Activated T-cell treated with anti-CD3 and anti-CD28 coated beads, Interleukin-2, amount 50 U/mL, for 24 hours (primary cell): ENCODE measurements around the gene CACNA2D3.

Source experiments
- DNase-seq: peaks from one replicate; pipeline ENCODE4 v3.0.0-alpha.2; 2020
- H3K27ac Mint-ChIP-seq: 2 replicates; pipeline ENCODE4 v1.8.0; 2020; ENCODE audit warnings: mild to moderate bottlenecking, mixed read lengths
- H3K27me3 Mint-ChIP-seq: 2 replicates; pipeline ENCODE4 v1.8.0; 2020; ENCODE audit warnings: mixed read lengths
- H3K36me3 Mint-ChIP-seq: 2 replicates; pipeline ENCODE4 v1.8.0; 2020; ENCODE audit warnings: low read depth, mixed read lengths
- H3K4me1 Mint-ChIP-seq: 2 replicates; pipeline ENCODE4 v1.8.0; 2020; ENCODE audit warnings: low read depth, mixed read lengths
- H3K4me3 Mint-ChIP-seq: 2 replicates; pipeline ENCODE4 v1.8.0; 2020; ENCODE audit warnings: mild to moderate bottlenecking, moderate library complexity, mixed read lengths
- H3K9me3 Mint-ChIP-seq: 2 replicates; pipeline ENCODE4 v1.8.0; 2020; ENCODE audit warnings: mixed read lengths

The CACNA2D3 gene

GRCh38 chr3:54511766-54512365, 389.5 kb downstream of the CACNA2D3 start:
- H3K27ac Mint-ChIP-seq = no peak overlapping the region
- H3K9me3 Mint-ChIP-seq = no peaks in the 10 kb centered on the region
- H3K4me3 Mint-ChIP-seq = no peak overlapping the region
- no peak for DNase-seq
- H3K36me3 Mint-ChIP-seq = no peaks in the 10 kb centered on the region
- H3K4me1 Mint-ChIP-seq = no peaks in the 10 kb centered on the region
- H3K27me3 Mint-ChIP-seq = no peaks in the 10 kb centered on the region

DNA sequence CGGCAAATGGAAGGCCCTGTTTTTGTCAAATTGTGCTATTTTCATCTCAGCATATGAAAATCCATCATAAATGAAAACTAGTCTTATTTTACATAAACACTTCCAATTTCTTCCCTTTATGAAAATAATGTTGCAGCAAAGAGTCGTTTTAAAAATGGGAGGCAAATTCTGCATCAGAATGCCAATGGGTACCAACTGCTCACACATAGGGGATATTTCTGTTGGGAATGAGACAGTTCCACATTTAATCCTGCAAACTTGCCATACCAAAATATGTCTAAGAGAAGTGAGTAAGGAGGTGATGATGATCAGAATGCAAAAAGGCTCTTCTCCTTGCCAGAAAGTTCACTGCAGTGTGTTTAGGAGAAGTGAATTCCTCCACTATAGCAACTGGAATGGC, 391.7 kb downstream of the CACNA2D3 start:
- H3K9me3 Mint-ChIP-seq = no peaks in the 10 kb centered on the region
- no peak overlapping the region for H3K4me3 Mint-ChIP-seq
- no peaks in the 10 kb centered on the region for H3K36me3 Mint-ChIP-seq
- DNase-seq = no peak
- H3K27ac Mint-ChIP-seq = no peak overlapping the region
- no peaks in the 10 kb centered on the region for H3K4me1 Mint-ChIP-seq
- no peaks in the 10 kb centered on the region for H3K27me3 Mint-ChIP-seq

DNA sequence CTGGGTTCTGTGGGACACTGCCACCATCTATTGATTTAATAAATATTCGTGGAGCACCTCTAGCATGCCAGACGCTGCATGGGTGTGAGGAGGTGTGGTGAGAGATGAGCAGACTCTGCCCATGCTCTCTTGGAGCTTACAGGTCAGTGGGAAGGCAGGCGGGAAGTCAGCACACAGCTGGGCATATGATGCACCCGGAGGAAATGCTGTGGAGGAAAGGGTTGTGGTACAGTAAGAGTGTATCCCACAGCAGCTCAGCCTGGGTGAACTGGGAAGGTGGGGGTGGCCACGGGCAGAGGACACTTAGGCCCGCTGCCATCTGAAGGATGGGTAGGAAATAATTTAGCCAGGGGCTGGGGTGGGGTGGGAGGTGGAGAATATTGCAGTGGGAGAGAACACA, 392.1 kb downstream of the CACNA2D3 start:
- Mint-ChIP-seq H3K9me3 (no peaks in the 10 kb centered on the region), H3K4me1 (no peaks in the 10 kb centered on the region)
- no peak for DNase-seq

DNA sequence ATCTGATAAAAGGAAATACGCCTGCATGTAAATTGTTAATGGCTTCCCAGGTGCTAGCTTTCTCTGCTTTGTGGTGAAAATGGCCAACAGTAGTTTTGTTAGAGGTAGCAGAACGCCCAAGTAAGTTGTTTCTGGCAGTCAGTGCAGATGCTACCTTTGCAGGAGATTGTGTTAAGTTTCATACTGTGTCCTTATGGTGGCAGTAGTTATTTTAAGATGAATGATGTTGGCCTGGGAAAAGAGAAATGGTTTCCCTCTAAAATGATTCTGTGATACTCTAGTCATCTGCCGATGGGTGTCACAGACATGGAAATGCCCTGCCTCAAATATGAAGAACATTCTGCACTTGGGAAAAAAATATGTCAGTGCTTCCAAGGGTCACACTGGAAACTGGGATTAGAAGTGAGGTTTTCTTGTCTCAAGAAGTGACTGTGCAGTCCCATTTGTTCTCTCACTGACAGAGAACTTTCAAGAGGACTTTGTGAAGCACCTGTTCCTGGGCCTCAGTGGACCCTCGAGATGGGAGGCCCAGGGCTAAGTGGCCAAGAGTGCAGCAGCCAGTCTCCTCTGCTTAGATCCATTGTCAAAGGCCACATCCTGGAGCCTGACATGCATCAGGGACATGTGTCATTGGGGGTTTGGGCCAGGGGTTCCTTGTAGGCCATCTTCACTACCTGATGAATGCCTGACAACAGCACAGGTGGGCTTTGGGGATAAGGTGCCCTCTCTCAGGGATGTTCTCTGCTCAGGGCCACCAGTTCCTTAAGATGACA, 393.3 kb downstream of the CACNA2D3 start:
- H3K27ac Mint-ChIP-seq = no peak overlapping the region
- H3K27me3 Mint-ChIP-seq = no peaks in the 10 kb centered on the region
- H3K4me1 Mint-ChIP-seq = no peaks in the 10 kb centered on the region
- DNase-seq = no peak
- H3K4me3 Mint-ChIP-seq = no peak overlapping the region
- H3K36me3 Mint-ChIP-seq = no peaks in the 10 kb centered on the region
- H3K9me3 Mint-ChIP-seq = no peaks in the 10 kb centered on the region

More for the DNA sequence above, 392.1 kb downstream of the CACNA2D3 start:
- Mint-ChIP-seq H3K4me3 (no peak overlapping the region), H3K27ac (no peak overlapping the region), H3K36me3 (no peaks in the 10 kb centered on the region), H3K27me3 (no peaks in the 10 kb centered on the region)

- Mint-ChIP-seq H3K4me3 (no peak overlapping the region), H3K4me1 (no peaks in the 10 kb centered on the region), H3K9me3 (peaks cover 11% of the 10 kb centered on the region), H3K27ac (no peak overlapping the region), H3K27me3 (no peaks in the 10 kb centered on the region), H3K36me3 (no peaks in the 10 kb centered on the region)
- no peak for DNase-seq
Measured at GRCh38 chr3:54517424-54517823, 395.1 kb downstream of the CACNA2D3 start.

GRCh38 chr3:54518011-54518675, 395.8 kb downstream of the CACNA2D3 start:
- Mint-ChIP-seq H3K9me3 (peaks cover 16% of the 10 kb centered on the region), H3K4me1 (no peaks in the 10 kb centered on the region), H3K4me3 (no peak overlapping the region), H3K27ac (no peak overlapping the region), H3K36me3 (no peaks in the 10 kb centered on the region), H3K27me3 (no peaks in the 10 kb centered on the region)
- no peak for DNase-seq

GRCh38 chr3:54519493-54519892, 397.1 kb downstream of the CACNA2D3 start:
- H3K4me1 Mint-ChIP-seq = no peaks in the 10 kb centered on the region
- H3K27me3 Mint-ChIP-seq = no peaks in the 10 kb centered on the region
- H3K27ac Mint-ChIP-seq = no peak overlapping the region
- no peak for DNase-seq
- no peak overlapping the region for H3K4me3 Mint-ChIP-seq
- no peaks in the 10 kb centered on the region for H3K36me3 Mint-ChIP-seq
- H3K9me3 Mint-ChIP-seq = peaks cover 28% of the 10 kb centered on the region

GRCh38 chr3:54520060-54520459, 397.7 kb downstream of the CACNA2D3 start:
- no peaks in the 10 kb centered on the region for H3K4me1 Mint-ChIP-seq
- DNase-seq = no peak
- H3K27me3 Mint-ChIP-seq = no peaks in the 10 kb centered on the region
- H3K9me3 Mint-ChIP-seq = peaks cover 31% of the 10 kb centered on the region
- no peak overlapping the region for H3K27ac Mint-ChIP-seq
- H3K36me3 Mint-ChIP-seq = no peaks in the 10 kb centered on the region
- no peak overlapping the region for H3K4me3 Mint-ChIP-seq

DNA sequence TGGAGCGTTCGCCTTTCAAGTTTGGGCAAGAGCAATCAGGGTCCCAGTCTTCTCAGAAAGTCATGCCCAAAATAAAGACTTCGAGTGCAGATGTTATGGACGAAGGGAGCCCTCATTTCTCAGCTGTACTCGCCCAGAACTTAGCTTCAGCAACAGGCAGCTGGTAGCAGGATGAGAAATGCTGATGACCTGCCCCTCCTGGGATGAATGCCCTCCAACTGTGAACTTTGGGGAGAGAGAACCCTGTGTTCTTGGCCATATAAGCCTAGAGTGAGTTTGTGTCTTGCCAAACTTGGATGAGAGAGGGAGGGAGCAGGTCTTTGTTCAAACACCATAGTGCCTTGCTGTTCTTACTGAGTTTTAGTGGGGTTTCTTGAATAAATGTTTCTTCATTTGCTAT, 405.2 kb downstream of the CACNA2D3 start:
- Mint-ChIP-seq H3K27me3 (no peaks in the 10 kb centered on the region), H3K9me3 (peaks cover 40% of the 10 kb centered on the region), H3K4me1 (no peaks in the 10 kb centered on the region), H3K27ac (no peak overlapping the region), H3K36me3 (no peaks in the 10 kb centered on the region), H3K4me3 (no peak overlapping the region)
- DNase-seq = no peak

DNA sequence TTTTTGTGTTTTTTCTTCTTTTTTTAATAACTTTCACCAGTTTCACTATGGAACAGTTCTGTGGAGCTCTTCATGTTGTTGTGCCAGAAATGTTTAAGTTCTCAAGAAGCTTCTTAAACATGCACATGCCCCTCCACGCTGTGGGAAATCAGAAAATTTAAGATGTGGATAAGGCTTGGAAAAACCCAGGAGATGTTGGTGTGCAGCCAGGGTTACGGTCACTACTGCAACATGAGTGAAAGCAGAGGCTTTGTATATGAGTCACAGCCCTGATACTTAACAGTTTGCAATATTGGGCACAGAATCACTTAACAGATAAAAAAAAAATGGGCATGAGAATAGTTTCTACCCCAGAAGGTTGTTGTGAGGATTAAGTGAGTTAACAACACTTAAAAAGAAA, 405.6 kb downstream of the CACNA2D3 start:
- Mint-ChIP-seq H3K9me3 (peaks cover 36% of the 10 kb centered on the region), H3K4me3 (no peak overlapping the region), H3K36me3 (no peaks in the 10 kb centered on the region), H3K27ac (no peak overlapping the region), H3K27me3 (no peaks in the 10 kb centered on the region), H3K4me1 (no peaks in the 10 kb centered on the region)
- no peak for DNase-seq

GRCh38 chr3:54528668-54529067, 406.3 kb downstream of the CACNA2D3 start:
- peaks cover 32% of the 10 kb centered on the region for H3K9me3 Mint-ChIP-seq
- H3K27me3 Mint-ChIP-seq = no peaks in the 10 kb centered on the region
- H3K27ac Mint-ChIP-seq = no peak overlapping the region
- H3K36me3 Mint-ChIP-seq = no peaks in the 10 kb centered on the region
- no peak overlapping the region for H3K4me3 Mint-ChIP-seq
- H3K4me1 Mint-ChIP-seq = no peaks in the 10 kb centered on the region
- DNase-seq = no peak

DNA sequence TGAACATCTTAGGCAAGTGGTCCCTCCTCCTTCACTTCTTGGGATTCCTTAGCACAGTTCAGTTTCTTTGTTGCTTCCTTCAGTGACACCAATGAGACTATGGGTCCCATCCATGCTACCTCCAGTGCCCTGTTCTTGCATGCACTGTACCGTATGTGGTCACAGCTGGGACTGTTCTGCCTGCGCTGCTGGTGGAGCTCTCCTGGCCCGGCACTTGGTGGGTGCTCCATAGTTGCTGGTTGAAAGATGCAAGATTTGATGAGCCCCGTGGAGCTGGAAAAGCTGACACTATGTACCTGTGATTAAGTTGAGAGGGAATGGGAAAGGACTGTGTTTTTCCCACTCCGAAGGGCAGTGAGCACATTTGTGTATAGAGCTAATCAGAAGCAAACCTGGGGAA, 407.7 kb downstream of the CACNA2D3 start:
- Mint-ChIP-seq H3K4me3 (no peak overlapping the region), H3K27me3 (no peaks in the 10 kb centered on the region), H3K27ac (no peak overlapping the region), H3K36me3 (no peaks in the 10 kb centered on the region), H3K4me1 (no peaks in the 10 kb centered on the region), H3K9me3 (peaks cover 21% of the 10 kb centered on the region)
- no peak for DNase-seq

- no peak overlapping the region for H3K27ac Mint-ChIP-seq
- H3K27me3 Mint-ChIP-seq = no peaks in the 10 kb centered on the region
- no peak overlapping the region for H3K4me3 Mint-ChIP-seq
- no peaks in the 10 kb centered on the region for H3K36me3 Mint-ChIP-seq
- peaks cover 16% of the 10 kb centered on the region for H3K9me3 Mint-ChIP-seq
- no peaks in the 10 kb centered on the region for H3K4me1 Mint-ChIP-seq
- DNase-seq = no peak
Measured at GRCh38 chr3:54530944-54531343, 408.6 kb downstream of the CACNA2D3 start.

DNA sequence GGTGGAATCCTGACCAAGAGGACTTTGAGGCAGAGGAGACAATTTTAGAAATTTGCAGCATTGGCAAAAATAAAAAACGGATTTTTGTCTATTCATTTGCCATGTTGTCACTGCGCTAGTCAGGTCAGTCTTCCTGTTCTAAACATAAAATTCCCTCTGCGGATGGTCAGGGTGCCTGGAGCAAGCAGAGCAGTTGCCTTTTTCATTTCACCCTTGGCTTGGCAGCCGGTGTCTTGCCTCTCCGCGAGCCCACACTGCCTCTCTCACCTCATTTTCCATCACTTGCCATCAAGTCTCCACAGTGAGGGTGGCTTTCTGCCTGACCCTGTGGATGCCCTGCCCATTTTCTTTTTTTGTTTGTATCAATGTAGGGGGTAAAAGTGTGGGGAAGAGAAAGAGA, 409.4 kb downstream of the CACNA2D3 start:
- Mint-ChIP-seq H3K4me1 (no peaks in the 10 kb centered on the region), H3K27ac (no peak overlapping the region), H3K27me3 (no peaks in the 10 kb centered on the region), H3K36me3 (no peaks in the 10 kb centered on the region), H3K9me3 (peaks cover 10% of the 10 kb centered on the region), H3K4me3 (no peak overlapping the region)
- DNase-seq = no peak

DNA sequence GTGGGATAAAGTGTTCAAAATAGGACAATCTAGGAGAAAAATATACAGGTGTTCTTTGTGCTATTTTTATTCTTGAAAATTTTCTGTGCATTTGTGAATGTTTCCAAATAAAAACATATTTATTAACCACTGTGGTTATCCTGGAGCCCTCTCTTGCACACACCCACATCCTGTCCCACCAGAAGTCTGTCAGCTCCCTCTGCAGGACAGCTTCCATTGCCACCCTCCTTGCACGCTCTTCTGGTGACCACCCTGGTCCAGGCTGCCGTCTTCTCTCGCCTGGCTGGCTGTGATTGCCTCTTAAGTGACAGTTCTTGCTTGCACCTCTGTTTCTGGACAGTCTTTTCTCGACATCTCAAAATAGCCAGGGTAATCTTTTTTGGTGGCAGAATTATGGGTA, 411.5 kb downstream of the CACNA2D3 start:
- Mint-ChIP-seq H3K27me3 (no peaks in the 10 kb centered on the region), H3K4me1 (no peaks in the 10 kb centered on the region), H3K36me3 (no peaks in the 10 kb centered on the region), H3K9me3 (no peaks in the 10 kb centered on the region), H3K4me3 (no peak overlapping the region), H3K27ac (no peak overlapping the region)
- no peak for DNase-seq
